Activated naive CD4-positive, alpha-beta T cell treated with anti-CD3 and anti-CD28 coated beads, Interleukin-2, amount 10 ng/mL, durations not matched to agents 7 days and 5 days (primary cell): Measurements from ENCODE around the gene IMPA2.

Experiments used
- CTCF ChIA-PET: fragments of 350-600 bp; sonication (Branson Sonifier 250); formaldehyde crosslinking; loops from one replicate; lab custom pipeline; 2021; ENCODE audit warnings: antibody characterized with exemption; lab: Charles Lee
- DNase-seq: peaks from one replicate; pipeline ENCODE4 v3.0.0-alpha.2; 2020
- H3K27ac Mint-ChIP-seq: one replicate; pipeline ENCODE4 v1.8.0; 2021; ENCODE audit warnings: mild to moderate bottlenecking, moderate library complexity, mixed read lengths
- H3K27me3 Mint-ChIP-seq: one replicate; pipeline ENCODE4 v1.8.0; 2021; ENCODE audit warnings: mild to moderate bottlenecking, mixed read lengths
- H3K36me3 Mint-ChIP-seq: one replicate; pipeline ENCODE4 v1.8.0; 2021; ENCODE audit warnings: mixed read lengths
- H3K4me1 Mint-ChIP-seq: one replicate; pipeline ENCODE4 v1.8.0; 2021; ENCODE audit warnings: mixed read lengths
- H3K4me3 Mint-ChIP-seq: one replicate; pipeline ENCODE4 v1.8.0; 2021; ENCODE audit warnings: mild to moderate bottlenecking, moderate library complexity, mixed read lengths
- H3K9me3 Mint-ChIP-seq: one replicate; pipeline ENCODE4 v1.8.0; 2021; ENCODE audit warnings: mixed read lengths

Gene IMPA2

GRCh38 chr18:12027046-12027445 is 45.7 kb downstream of the IMPA2 start:
- H3K9me3 Mint-ChIP-seq = no peaks in the 10 kb centered on the region
- no peak overlapping the region for H3K4me3 Mint-ChIP-seq
- H3K27ac Mint-ChIP-seq = no peak overlapping the region
- CTCF ChIA-PET = no interaction called here
- H3K36me3 Mint-ChIP-seq = no peaks in the 10 kb centered on the region
- H3K4me1 Mint-ChIP-seq = peaks cover 2% of the 10 kb centered on the region
- no peak for DNase-seq
- no peaks in the 10 kb centered on the region for H3K27me3 Mint-ChIP-seq

- no peaks in the 10 kb centered on the region for H3K9me3 Mint-ChIP-seq
- CTCF ChIA-PET = no interaction called here
- no peaks in the 10 kb centered on the region for H3K27me3 Mint-ChIP-seq
- no peak for DNase-seq
- no peak overlapping the region for H3K27ac Mint-ChIP-seq
- H3K4me3 Mint-ChIP-seq = no peak overlapping the region
- H3K36me3 Mint-ChIP-seq = no peaks in the 10 kb centered on the region
- H3K4me1 Mint-ChIP-seq = peaks cover 2% of the 10 kb centered on the region
Measured at GRCh38 chr18:12027480-12027879, 46.2 kb downstream of the IMPA2 start.

- no peaks in the 10 kb centered on the region for H3K9me3 Mint-ChIP-seq
- DNase-seq = no peak
- H3K36me3 Mint-ChIP-seq = no peaks in the 10 kb centered on the region
- no peak overlapping the region for H3K27ac Mint-ChIP-seq
- CTCF ChIA-PET = no interaction called here
- H3K4me3 Mint-ChIP-seq = no peak overlapping the region
- no peaks in the 10 kb centered on the region for H3K27me3 Mint-ChIP-seq
- H3K4me1 Mint-ChIP-seq = peaks cover 2% of the 10 kb centered on the region
Measured at GRCh38 chr18:12028040-12028628, 46.8 kb downstream of the IMPA2 start.

GRCh38 chr18:12028674-12029073 is 47.4 kb downstream of the IMPA2 start:
- H3K9me3 Mint-ChIP-seq = no peaks in the 10 kb centered on the region
- H3K4me3 Mint-ChIP-seq = no peak overlapping the region
- H3K4me1 Mint-ChIP-seq = peaks cover 2% of the 10 kb centered on the region
- no peaks in the 10 kb centered on the region for H3K27me3 Mint-ChIP-seq
- H3K36me3 Mint-ChIP-seq = no peaks in the 10 kb centered on the region
- no peak overlapping the region for H3K27ac Mint-ChIP-seq
- CTCF ChIA-PET = no interaction called here
- no peak for DNase-seq

- no peak for DNase-seq
- H3K27ac Mint-ChIP-seq = no peak overlapping the region
- H3K36me3 Mint-ChIP-seq = no peaks in the 10 kb centered on the region
- H3K4me1 Mint-ChIP-seq = peaks cover 2% of the 10 kb centered on the region
- CTCF ChIA-PET = no interaction called here
- no peaks in the 10 kb centered on the region for H3K9me3 Mint-ChIP-seq
- no peaks in the 10 kb centered on the region for H3K27me3 Mint-ChIP-seq
- H3K4me3 Mint-ChIP-seq = no peak overlapping the region
Measured at GRCh38 chr18:12029786-12030584, 48.7 kb downstream of the IMPA2 start.

GRCh38 chr18:12030670-12031069 is 49.4 kb downstream of the IMPA2 start:
- H3K9me3 Mint-ChIP-seq = no peaks in the 10 kb centered on the region
- H3K4me3 Mint-ChIP-seq = no peak overlapping the region
- no peaks in the 10 kb centered on the region for H3K27me3 Mint-ChIP-seq
- CTCF ChIA-PET = interaction anchor here (1.0 kb wide), 1 partner anchor 35 kb away, joined by 4 read pairs; no protein-coding TSS in a partner anchor
- H3K4me1 Mint-ChIP-seq = peaks cover 2% of the 10 kb centered on the region
- H3K36me3 Mint-ChIP-seq = no peaks in the 10 kb centered on the region
- no peak for DNase-seq
- no peak overlapping the region for H3K27ac Mint-ChIP-seq

GRCh38 chr18:12031181-12031580 is 49.9 kb downstream of the IMPA2 start:
- no peak for DNase-seq
- Mint-ChIP-seq H3K36me3 (no peaks in the 10 kb centered on the region), H3K27me3 (peaks cover 2% of the 10 kb centered on the region), H3K9me3 (no peaks in the 10 kb centered on the region), H3K4me1 (peaks cover 2% of the 10 kb centered on the region), H3K27ac (no peak overlapping the region), H3K4me3 (no peak overlapping the region)
- CTCF ChIA-PET = interaction anchor here (1.0 kb wide), 1 partner anchor 35 kb away, joined by 4 read pairs; no protein-coding TSS in a partner anchor

GRCh38 chr18:12031846-12032245 is 50.5 kb downstream of the IMPA2 start:
- Mint-ChIP-seq H3K4me3 (no peak overlapping the region), H3K9me3 (no peaks in the 10 kb centered on the region), H3K36me3 (no peaks in the 10 kb centered on the region), H3K27ac (no peak overlapping the region), H3K27me3 (peaks cover 6% of the 10 kb centered on the region), H3K4me1 (peaks cover 2% of the 10 kb centered on the region)
- DNase-seq = no peak
- CTCF ChIA-PET = interaction anchor here (0.5 to 1.0 kb wide), 2 partner anchors 310 to 1180 kb away, joined by 3 read pairs; no protein-coding TSS in a partner anchor

GRCh38 chr18:12032786-12033642 is 51.7 kb downstream of the IMPA2 start:
- H3K9me3 Mint-ChIP-seq = no peaks in the 10 kb centered on the region
- H3K36me3 Mint-ChIP-seq = no peaks in the 10 kb centered on the region
- H3K27ac Mint-ChIP-seq = no peak overlapping the region
- no peak overlapping the region for H3K4me3 Mint-ChIP-seq
- DNase-seq = no peak
- CTCF ChIA-PET = interaction anchor here (1.2 kb wide), 2 partner anchors 37 to 300 kb away, joined by 3 read pairs; no protein-coding TSS in a partner anchor
- peaks cover 2% of the 10 kb centered on the region for H3K4me1 Mint-ChIP-seq
- peaks cover 17% of the 10 kb centered on the region for H3K27me3 Mint-ChIP-seq

- Mint-ChIP-seq H3K27ac (no peak overlapping the region), H3K36me3 (no peaks in the 10 kb centered on the region), H3K4me3 (no peak overlapping the region), H3K27me3 (peaks cover 22% of the 10 kb centered on the region), H3K4me1 (peaks cover 2% of the 10 kb centered on the region), H3K9me3 (no peaks in the 10 kb centered on the region)
- no peak for DNase-seq
- CTCF ChIA-PET = interaction anchor here (1.2 to 1.7 kb wide), 3 partner anchors 38 to 301 kb away, joined by 3 to 11 read pairs (median 3); no protein-coding TSS in a partner anchor
Measured at GRCh38 chr18:12033643-12034025, 52.3 kb downstream of the IMPA2 start.

GRCh38 chr18:12034241-12035100 is 53.2 kb downstream of the IMPA2 start:
- no peaks in the 10 kb centered on the region for H3K4me1 Mint-ChIP-seq
- no peak overlapping the region for H3K4me3 Mint-ChIP-seq
- CTCF ChIA-PET = interaction anchor here (0.9 to 1.7 kb wide), 4 partner anchors 16 to 301 kb away, joined by 3 to 11 read pairs (median 3); no protein-coding TSS in a partner anchor
- H3K27ac Mint-ChIP-seq = no peak overlapping the region
- DNase-seq = no peak
- no peaks in the 10 kb centered on the region for H3K9me3 Mint-ChIP-seq
- H3K36me3 Mint-ChIP-seq = no peaks in the 10 kb centered on the region
- peaks cover 29% of the 10 kb centered on the region for H3K27me3 Mint-ChIP-seq

- Mint-ChIP-seq H3K27ac (no peak overlapping the region), H3K4me1 (no peaks in the 10 kb centered on the region), H3K9me3 (no peaks in the 10 kb centered on the region), H3K4me3 (no peak overlapping the region), H3K27me3 (peaks cover 29% of the 10 kb centered on the region), H3K36me3 (no peaks in the 10 kb centered on the region)
- CTCF ChIA-PET = interaction anchor here (0.9 to 2.2 kb wide), 2 partner anchors 17 to 97 kb away, joined by 3 to 7 read pairs; no protein-coding TSS in a partner anchor
- DNase-seq = no peak
Measured at GRCh38 chr18:12035481-12035880, 54.2 kb downstream of the IMPA2 start.

GRCh38 chr18:12036201-12036751 is 55.0 kb downstream of the IMPA2 start:
- DNase-seq = no peak
- CTCF ChIA-PET = interaction anchor here (2.2 kb wide), 1 partner anchor 98 kb away, joined by 7 read pairs; no protein-coding TSS in a partner anchor
- Mint-ChIP-seq H3K27me3 (peaks cover 35% of the 10 kb centered on the region), H3K9me3 (no peaks in the 10 kb centered on the region), H3K27ac (no peak overlapping the region), H3K36me3 (no peaks in the 10 kb centered on the region), H3K4me3 (no peak overlapping the region), H3K4me1 (no peaks in the 10 kb centered on the region)
